ENCODE measurements around the gene KAZALD1. TPM values are rescaled to one million over a fixed set of nuclear protein-coding genes. Genes with fewer than 3 reads are reported as not detected.

KAZALD1 gene
- not detected for total RNA-seq
- 0 reads per million in 2 donors for total RNA-seq

- Mint-ChIP-seq H3K4me1 (peaks cover 23% of the 10 kb centered on the region), H3K4me3 (peak within 1 kb of the TSS; percentile 96), H3K36me3 (ENCODE audit: low read depth) (no peaks in the 10 kb centered on the region), H3K27ac (peak within 1 kb of the TSS; percentile 95), H3K27me3 (peaks cover 29% of the 10 kb centered on the region)
- DNase-seq, result no peak
- ATAC-seq, result no peak
- no peaks in the 10 kb centered on the region for H3K9me3 ChIP-seq (ENCODE audit: control insufficient read depth, low read length, poor library complexity, severe bottlenecking)
Measured at GRCh38 chr10:101061624-101062231, at the start of gene KAZALD1. Gene KAZALD1, plus strand, starts transcription at chr10:101061989. Its CDS starts 604 bp downstream, at chr10:101062593.

DNA sequence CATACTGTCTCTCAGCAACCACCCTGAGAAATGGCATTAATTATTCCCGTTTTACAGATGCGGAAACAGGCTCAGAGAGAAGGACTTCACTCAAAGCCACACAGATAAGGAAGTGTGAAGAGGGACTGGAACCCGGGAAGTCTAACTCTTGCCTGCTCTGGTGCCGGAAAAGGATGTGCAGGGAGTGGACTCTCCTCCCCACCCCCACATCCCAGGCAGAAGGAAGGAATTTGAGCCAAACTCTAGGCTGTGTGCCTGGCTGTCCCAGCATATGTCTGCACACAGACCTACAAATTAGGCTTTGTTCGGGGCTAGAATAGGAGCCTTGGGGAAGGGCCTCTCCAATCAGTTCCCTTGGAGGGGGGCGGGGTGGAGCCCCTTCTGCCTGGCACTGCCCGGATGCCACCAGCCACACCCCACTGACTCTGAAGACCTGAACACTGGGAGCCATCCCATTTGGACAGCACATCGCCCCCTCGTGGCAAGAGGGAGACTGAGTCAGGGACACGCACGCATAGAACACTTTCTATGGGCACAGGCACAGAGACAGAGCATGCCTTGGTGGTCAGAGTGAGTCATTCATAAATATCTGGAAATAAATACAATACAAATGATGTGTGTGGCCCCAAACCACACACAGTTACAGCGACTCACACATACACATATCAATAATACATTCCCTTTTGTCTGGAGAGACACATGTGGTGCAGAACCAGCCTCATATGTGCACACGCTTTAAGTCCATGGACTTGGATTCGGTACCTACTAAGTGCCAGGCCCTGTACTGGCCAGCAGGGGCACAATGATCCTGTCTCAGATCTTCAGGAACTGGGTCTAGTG, 49.0 kb upstream of the KAZALD1 start:
- Mint-ChIP-seq H3K4me1 (peaks cover 17% of the 10 kb centered on the region), H3K4me3 (peak overlapping the region; percentile 43), H3K27me3 (peaks cover 35% of the 10 kb centered on the region), H3K36me3 (ENCODE audit: low read depth) (peaks cover 5% of the 10 kb centered on the region), H3K27ac (no peak overlapping the region)
- DNase-seq, result peak; percentile 54 to 63 (median 57)
- H3K9me3 ChIP-seq (ENCODE audit: control insufficient read depth, low read length, poor library complexity, severe bottlenecking), result no peaks in the 10 kb centered on the region
- peak; percentile 91 for ATAC-seq

DNA sequence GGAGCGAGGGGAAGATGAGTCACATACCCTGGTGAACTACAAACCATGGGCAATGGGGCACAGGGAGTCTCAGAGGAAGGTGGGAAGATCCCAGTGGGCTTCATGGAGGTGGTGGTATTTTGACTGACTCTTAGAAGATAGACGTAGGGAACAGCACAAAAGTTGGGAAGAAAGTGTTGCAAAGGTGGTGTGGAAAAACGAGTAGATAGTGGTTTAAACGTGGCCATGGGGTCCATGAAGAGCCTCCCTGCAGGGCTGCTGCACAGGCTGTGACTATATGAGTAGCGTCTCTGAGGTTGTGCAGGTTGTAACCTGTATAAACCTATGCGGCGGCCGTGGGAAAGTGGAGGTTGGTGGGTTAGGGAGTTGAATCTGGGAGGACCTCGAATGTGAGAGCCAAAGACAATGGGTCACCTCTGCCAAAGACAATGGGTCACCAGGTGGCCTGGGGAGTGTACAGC, 48.4 kb upstream of the KAZALD1 start:
- peaks cover 37% of the 10 kb centered on the region for H3K27me3 Mint-ChIP-seq
- H3K4me1 Mint-ChIP-seq, result peaks cover 15% of the 10 kb centered on the region
- no peak for DNase-seq
- no peak overlapping the region for H3K27ac Mint-ChIP-seq
- H3K36me3 Mint-ChIP-seq (ENCODE audit: low read depth), result peaks cover 5% of the 10 kb centered on the region
- peak overlapping the region; percentile 43 for H3K4me3 Mint-ChIP-seq
- ATAC-seq, result no peak
- no peaks in the 10 kb centered on the region for H3K9me3 ChIP-seq (ENCODE audit: control insufficient read depth, low read length, poor library complexity, severe bottlenecking)

DNA sequence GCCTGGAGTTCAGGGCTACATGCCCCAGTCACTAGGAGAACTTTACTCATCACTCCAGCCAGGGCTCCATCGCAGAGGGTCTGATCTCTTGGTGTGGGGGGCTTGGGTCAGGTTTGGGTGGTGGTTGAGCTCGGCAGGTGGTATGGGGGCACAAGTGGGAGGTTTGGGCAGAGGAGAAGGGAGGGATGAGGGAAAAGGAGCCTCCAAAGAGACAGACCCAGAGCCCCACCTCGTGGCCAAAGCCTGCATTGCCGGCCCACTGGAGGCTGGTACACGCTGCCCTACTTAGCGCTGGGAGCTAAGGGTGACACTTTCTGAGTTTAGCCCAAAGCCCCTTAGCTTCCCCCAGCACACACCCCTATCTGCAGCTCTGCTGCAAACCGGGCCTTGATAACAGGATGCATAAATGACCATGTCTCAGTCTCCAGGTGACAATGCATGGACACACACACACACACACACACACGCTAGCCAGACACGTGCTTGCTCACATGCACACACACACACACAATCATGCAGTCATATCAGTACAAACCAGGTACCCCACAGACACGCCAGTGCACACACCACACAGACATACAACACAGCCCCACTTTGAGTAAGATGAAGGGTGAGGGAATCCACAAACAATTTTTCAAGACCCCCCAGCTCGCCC, 47.4 kb upstream of the KAZALD1 start:
- H3K9me3 ChIP-seq (ENCODE audit: control insufficient read depth, low read length, poor library complexity, severe bottlenecking), result no peaks in the 10 kb centered on the region
- DNase-seq (peak; percentile 58 to 73 (median 61)), ATAC-seq (peak; percentile 57)
- Mint-ChIP-seq H3K36me3 (ENCODE audit: low read depth) (peaks cover 5% of the 10 kb centered on the region), H3K4me3 (no peak overlapping the region), H3K27ac (peak overlapping the region; percentile 32), H3K4me1 (peaks cover 15% of the 10 kb centered on the region), H3K27me3 (peaks cover 42% of the 10 kb centered on the region)

DNA sequence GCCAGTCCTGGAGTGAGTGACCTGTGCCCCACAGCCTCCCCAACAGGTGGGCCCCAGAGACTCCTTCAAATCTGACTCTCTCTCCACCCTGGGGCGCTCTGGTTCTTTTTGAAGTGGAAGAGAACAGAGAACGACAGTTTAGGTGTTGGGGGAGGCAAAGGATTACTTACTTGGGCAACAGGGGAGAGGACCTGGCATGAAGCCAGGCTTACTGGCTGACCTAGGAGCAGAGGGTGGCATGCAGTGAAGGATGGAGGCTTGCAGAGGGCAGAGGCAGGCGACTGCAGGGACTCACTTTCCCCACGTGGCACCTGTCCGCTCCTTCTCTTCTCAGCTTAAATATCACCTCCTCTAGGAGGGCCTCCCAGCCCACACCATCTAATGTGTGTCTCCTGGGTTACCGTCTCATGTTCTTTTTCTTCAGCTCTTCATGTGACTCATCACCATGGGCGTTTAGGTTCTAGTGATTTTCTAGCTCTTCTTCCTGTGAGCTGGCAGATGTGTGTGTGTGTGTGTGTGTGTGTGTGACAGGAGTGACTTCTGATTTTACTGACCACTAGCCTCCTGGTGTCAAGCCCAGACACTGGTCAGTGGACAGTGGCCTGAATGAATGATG, 46.7 kb upstream of the KAZALD1 start:
- Mint-ChIP-seq H3K36me3 (ENCODE audit: low read depth) (peaks cover 5% of the 10 kb centered on the region), H3K4me1 (peaks cover 17% of the 10 kb centered on the region), H3K27ac (no peak overlapping the region), H3K4me3 (no peak overlapping the region), H3K27me3 (peaks cover 47% of the 10 kb centered on the region)
- DNase-seq (no peak), ATAC-seq (no peak)
- H3K9me3 ChIP-seq (ENCODE audit: control insufficient read depth, low read length, poor library complexity, severe bottlenecking), result no peaks in the 10 kb centered on the region

DNA sequence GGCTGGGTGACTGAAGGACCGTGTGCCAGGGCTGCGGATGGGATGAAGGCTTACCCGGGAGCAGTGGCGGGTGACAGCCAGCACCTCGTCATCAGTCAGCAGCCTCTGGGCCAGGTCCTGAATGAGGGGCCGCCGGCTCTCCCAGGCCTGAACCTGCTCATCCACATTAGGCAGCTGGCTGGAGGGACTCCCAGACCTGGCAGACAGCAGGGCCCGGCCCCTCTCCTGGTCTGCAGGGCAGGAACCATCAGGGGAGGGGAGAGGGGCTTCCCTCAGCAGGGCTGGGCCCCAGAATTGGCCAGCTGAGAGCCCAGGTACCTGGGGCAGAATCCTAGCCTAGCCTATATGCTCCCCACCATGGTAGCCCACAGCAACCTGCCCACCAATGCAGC, 46.2 kb upstream of the KAZALD1 start:
- Mint-ChIP-seq H3K4me3 (no peak overlapping the region), H3K36me3 (ENCODE audit: low read depth) (peaks cover 5% of the 10 kb centered on the region), H3K27me3 (peaks cover 52% of the 10 kb centered on the region), H3K27ac (no peak overlapping the region), H3K4me1 (peaks cover 17% of the 10 kb centered on the region)
- no peaks in the 10 kb centered on the region for H3K9me3 ChIP-seq (ENCODE audit: control insufficient read depth, low read length, poor library complexity, severe bottlenecking)
- no peak for DNase-seq
- no peak for ATAC-seq

DNA sequence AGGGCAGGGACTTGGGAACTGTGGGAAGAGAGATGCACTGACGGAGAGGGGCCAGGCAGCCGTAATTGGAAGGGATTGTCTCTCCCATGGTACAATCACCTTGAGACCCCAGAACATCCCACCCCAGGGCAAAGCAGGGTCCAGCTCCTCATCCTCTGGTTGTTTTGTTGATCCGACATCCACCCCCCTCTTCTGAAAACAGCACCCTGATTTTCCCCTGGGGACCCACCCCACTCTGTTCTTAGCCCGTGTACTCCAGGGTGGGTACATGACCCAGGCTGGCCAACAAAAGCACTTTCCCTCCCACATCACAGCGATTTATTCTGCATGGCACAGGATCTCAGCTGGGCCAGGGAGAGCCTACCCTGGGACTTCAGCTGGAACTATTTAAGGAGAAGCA, 45.0 kb upstream of the KAZALD1 start:
- H3K27me3 Mint-ChIP-seq, result peaks cover 58% of the 10 kb centered on the region
- peaks cover 17% of the 10 kb centered on the region for H3K4me1 Mint-ChIP-seq

DNA sequence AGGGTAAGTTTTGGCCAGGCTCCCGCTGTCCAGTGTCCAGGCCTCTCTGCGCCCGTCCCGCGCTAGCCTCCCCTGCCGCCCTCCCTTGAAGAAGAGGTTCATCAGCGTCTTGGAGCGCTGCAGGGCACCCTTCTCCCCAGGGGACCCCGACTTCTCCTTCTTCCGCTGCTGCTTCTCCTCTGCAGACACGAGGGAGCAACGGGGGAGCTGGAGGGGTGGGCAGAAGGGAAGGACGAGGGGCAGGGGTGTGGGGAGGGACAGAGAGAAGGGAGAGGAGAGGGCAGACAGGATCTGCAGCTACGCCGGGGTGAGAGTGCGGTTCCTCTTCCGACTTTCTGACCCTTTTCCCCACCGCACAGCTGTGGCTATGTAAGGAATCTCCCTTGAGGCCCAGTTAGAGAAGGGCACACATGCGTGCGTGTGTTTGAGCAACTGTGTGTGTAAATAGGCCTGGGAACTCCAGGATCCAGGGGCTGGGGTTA, 43.6 kb upstream of the KAZALD1 start:
- H3K9me3 ChIP-seq (ENCODE audit: control insufficient read depth, low read length, poor library complexity, severe bottlenecking), result no peaks in the 10 kb centered on the region
- DNase-seq (no peak), ATAC-seq (no peak)
- Mint-ChIP-seq H3K27ac (no peak overlapping the region), H3K4me3 (no peak overlapping the region), H3K4me1 (peaks cover 12% of the 10 kb centered on the region), H3K36me3 (ENCODE audit: low read depth) (peaks cover 8% of the 10 kb centered on the region), H3K27me3 (peaks cover 56% of the 10 kb centered on the region)

More for the DNA sequence above, 45.0 kb upstream of the KAZALD1 start:
- no peak overlapping the region for H3K4me3 Mint-ChIP-seq
- ATAC-seq (no peak), DNase-seq (no peak)
- H3K27ac Mint-ChIP-seq, result no peak overlapping the region
- H3K36me3 Mint-ChIP-seq (ENCODE audit: low read depth), result peaks cover 8% of the 10 kb centered on the region
- no peaks in the 10 kb centered on the region for H3K9me3 ChIP-seq (ENCODE audit: control insufficient read depth, low read length, poor library complexity, severe bottlenecking)

GRCh38 chr10:101018600-101019439, 43.0 kb upstream of the KAZALD1 start:
- Mint-ChIP-seq H3K27me3 (peaks cover 52% of the 10 kb centered on the region), H3K27ac (no peak overlapping the region), H3K4me3 (no peak overlapping the region), H3K36me3 (ENCODE audit: low read depth) (peaks cover 8% of the 10 kb centered on the region), H3K4me1 (peaks cover 8% of the 10 kb centered on the region)
- DNase-seq, result peak; percentile 47 to 69 (median 51)
- no peaks in the 10 kb centered on the region for H3K9me3 ChIP-seq (ENCODE audit: control insufficient read depth, low read length, poor library complexity, severe bottlenecking)
- peak; percentile 79 for ATAC-seq

DNA sequence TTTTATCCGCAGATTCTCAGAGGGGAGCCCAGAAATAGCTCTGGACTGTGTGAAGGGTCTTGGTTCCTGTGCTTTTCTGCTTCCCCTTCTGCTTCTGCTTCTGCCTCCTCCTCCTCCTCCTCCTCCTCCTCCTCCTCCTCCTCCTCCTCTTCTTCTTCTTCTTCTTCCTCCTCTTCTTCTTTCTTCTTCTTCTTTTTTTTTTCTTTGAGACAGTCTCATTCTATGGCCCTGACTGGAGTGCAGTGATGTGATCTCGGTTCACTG, 42.4 kb upstream of the KAZALD1 start:
- H3K27ac Mint-ChIP-seq, result no peak overlapping the region
- peaks cover 52% of the 10 kb centered on the region for H3K27me3 Mint-ChIP-seq
- ATAC-seq, result no peak
- peaks cover 5% of the 10 kb centered on the region for H3K4me1 Mint-ChIP-seq
- peak overlapping the region; percentile 68 for H3K4me3 Mint-ChIP-seq
- H3K9me3 ChIP-seq (ENCODE audit: control insufficient read depth, low read length, poor library complexity, severe bottlenecking), result no peaks in the 10 kb centered on the region
- no peak for DNase-seq
- H3K36me3 Mint-ChIP-seq (ENCODE audit: low read depth), result peaks cover 8% of the 10 kb centered on the region

GRCh38 chr10:101020427-101021075, 41.2 kb upstream of the KAZALD1 start:
- Mint-ChIP-seq H3K36me3 (ENCODE audit: low read depth) (peaks cover 8% of the 10 kb centered on the region), H3K4me1 (peaks cover 2% of the 10 kb centered on the region)
- no peak for ATAC-seq

DNA sequence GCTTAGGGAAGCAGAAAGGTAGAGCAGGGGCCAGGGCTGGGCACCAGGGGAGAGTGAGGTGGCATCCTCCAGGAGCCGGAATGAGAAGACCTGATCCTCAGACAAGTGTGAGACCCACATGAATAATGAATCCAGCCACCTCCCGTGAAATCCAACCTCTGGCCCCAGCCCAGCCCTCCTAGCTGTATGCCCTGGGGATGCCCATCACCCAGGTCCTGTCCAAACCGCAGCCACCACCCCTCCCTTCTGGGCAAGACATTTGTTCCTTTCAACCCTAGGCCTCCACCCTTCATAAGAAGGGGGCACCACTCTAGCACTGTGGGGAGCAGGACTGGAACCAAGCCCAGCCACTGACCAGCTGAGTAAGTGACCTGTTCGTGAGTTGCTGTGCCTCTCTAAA, 40.5 kb upstream of the KAZALD1 start:
- Mint-ChIP-seq H3K27ac (no peak overlapping the region), H3K4me3 (no peak overlapping the region), H3K4me1 (peaks cover 2% of the 10 kb centered on the region), H3K36me3 (ENCODE audit: low read depth) (peaks cover 6% of the 10 kb centered on the region), H3K27me3 (peaks cover 37% of the 10 kb centered on the region)
- no peak for DNase-seq
- no peaks in the 10 kb centered on the region for H3K9me3 ChIP-seq (ENCODE audit: control insufficient read depth, low read length, poor library complexity, severe bottlenecking)
- ATAC-seq, result no peak

More at GRCh38 chr10:101020427-101021075, 41.2 kb upstream of the KAZALD1 start:
- no peaks in the 10 kb centered on the region for H3K9me3 ChIP-seq (ENCODE audit: control insufficient read depth, low read length, poor library complexity, severe bottlenecking)
- H3K4me3 Mint-ChIP-seq, result no peak overlapping the region
- peaks cover 42% of the 10 kb centered on the region for H3K27me3 Mint-ChIP-seq
- no peak overlapping the region for H3K27ac Mint-ChIP-seq
- DNase-seq, result no peak
